HepG2 (cell line): Measurements from ENCODE around the gene LMCD1. TPM values are rescaled to one million over a fixed set of nuclear protein-coding genes. Genes with fewer than 3 reads are reported as not detected.

ENCODE experiments used
- ATAC-seq: fragments of 200-7000 bp; cut with Tn5 transposase; 3 replicates; pipeline ENCODE4 v1.9.1; 2020; ENCODE audit warnings: mild to moderate bottlenecking, moderate library complexity
- BruUV-seq: library from RNA; stranded (reverse); fragments of 400-500 nt; replicated peaks from 2 replicates; lab custom pipeline; 2021; lab: Mats Ljungman, UMichigan
- CTCF ChIA-PET: fragments of 300-600 bp; formaldehyde crosslinking; extraction: SDS; loops from one replicate; lab custom pipeline; 2021; ENCODE audit warnings: low total read pairs, inconsistent platforms, low intra/inter-chr PET ratio; lab: Yijun Ruan, JAX
- POLR2A ChIA-PET: fragments of 350-600 bp; sonication (Branson Sonifier 250); formaldehyde crosslinking; loops from one replicate; lab custom pipeline; 2020; ENCODE audit warnings: antibody characterized with exemption, inconsistent platforms; lab: Yijun Ruan, JAX
- DNase-seq: peaks from one replicate; pipeline ENCODE4 v3.0.0-alpha.2; 2015; ENCODE audit warnings: low spot score
- FAIRE-seq: peaks from 3 replicates; lab custom pipeline; 2011; peaks lifted over from hg19 to GRCh38; lab: Jason Lieb, UNC
- H2AFZ ChIP-seq: one replicate; pipeline ENCODE4 v1.6.1; 2011; ENCODE audit warnings: low read length, inconsistent platforms
- H3K27ac ChIP-seq: fragments of 300-600 bp; 3 replicates; pipeline ENCODE4 v1.8.0; 2011; ENCODE audit warnings: mixed run types, mild to moderate bottlenecking, mixed read lengths, low read length, inconsistent platforms; ENCODE audit not compliant: insufficient read depth; ENCODE audit errors: extremely low read length
- H3K27me3 ChIP-seq, 2 experiments: fragments of 200-600 bp in 1 of 2; 2 replicates in 1 of 2; 3 replicates in 1 of 2; pipeline versions ENCODE4 v1.6.0 to v1.8.0; 2011; ENCODE audit warnings: low read length in 2 of 2, mild to moderate bottlenecking in 2 of 2, moderate library complexity in 2 of 2, inconsistent platforms in 1 of 2; ENCODE audit not compliant: insufficient read depth in 2 of 2, control insufficient read depth in 1 of 2
- H3K36me3 ChIP-seq, 2 experiments: fragments of 200-600 bp in 1 of 2; replicated peaks in 1 of 2; 2 replicates in 1 of 2; 3 replicates in 1 of 2; pipeline versions ENCODE4 v1.5.1 to v1.8.0; 2011; ENCODE audit warnings: low read length in 2 of 2, inconsistent platforms in 1 of 2; ENCODE audit not compliant: insufficient read depth in 2 of 2, control insufficient read depth in 1 of 2
- H3K4me1 ChIP-seq: 2 replicates; pipeline ENCODE4 v1.5.1; 2012; ENCODE audit warnings: low read length, inconsistent platforms; ENCODE audit not compliant: insufficient read depth
- H3K4me2 ChIP-seq: 2 replicates; pipeline ENCODE4 v1.6.0; 2011; ENCODE audit warnings: low read depth, low read length, inconsistent platforms
- H3K4me3 ChIP-seq, 3 experiments: fragments of 200-600 bp in 1 of 3; sonication (generic), shearing (Covaris generic) in 1 of 3; replicated peaks in 1 of 3; 2 replicates each; pipeline ENCODE4 v1.5.1; 2011 to 2016; ENCODE audit warnings: low read length in 3 of 3, inconsistent platforms in 2 of 3, low read depth in 2 of 3, mild to moderate bottlenecking in 2 of 3, control low read depth in 1 of 3, mixed read lengths in 1 of 3; ENCODE audit not compliant: insufficient read depth in 1 of 3
- H3K79me2 ChIP-seq: one replicate; pipeline ENCODE4 v1.6.1; 2011; ENCODE audit warnings: low read length, inconsistent platforms; ENCODE audit not compliant: insufficient read depth
- H3K9ac ChIP-seq: 2 replicates; pipeline ENCODE4 v1.6.0; 2011; ENCODE audit warnings: mild to moderate bottlenecking, low read depth, low read length, inconsistent platforms; ENCODE audit not compliant: insufficient read depth
- H3K9me3 ChIP-seq: 2 replicates; pipeline ENCODE4 v1.5.1; 2012; ENCODE audit warnings: mild to moderate bottlenecking, low read length
- H4K20me1 ChIP-seq: 2 replicates; pipeline ENCODE4 v1.6.0; 2011; ENCODE audit warnings: inconsistent platforms, mild to moderate bottlenecking, low read length, moderate library complexity; ENCODE audit not compliant: insufficient read depth
- BCL6 ChIP-seq: IDR thresholded peaks from 2 replicates; pipeline ENCODE4 v1.6.1; 2016; ENCODE audit warnings: missing genetic modification reagents, missing compliant biosample characterization
- KLF12 ChIP-seq: sonication (generic); formaldehyde crosslinking; IDR thresholded peaks from 2 replicates; pipeline ENCODE4 v1.4.0; 2020; ENCODE audit warnings: missing genetic modification reagents, borderline replicate concordance
- POGZ ChIP-seq: sonication (generic); formaldehyde crosslinking; IDR thresholded peaks from 2 replicates; pipeline ENCODE4 v1.4.0; 2020; ENCODE audit warnings: mild to moderate bottlenecking, missing genetic modification reagents
- WGBS: methylation state at CpG from one replicate; pipeline ENCODE4 v1.1.6; 2017; ENCODE audit warnings: low lambda C conversion rate; 5-methylcytosine and 5-hydroxymethylcytosine counted together
- in situ Hi-C: cut with HindIII; loops from 2 replicates; pipeline ENCODE4 v1.10.0; 2017; ENCODE audit warnings: low pct_unique_long_range_greater_than_20kb; ENCODE audit not compliant: extremely low pct_ligation_motif_present
- intact Hi-C: fragments of 100-400 bp; cut with micrococcal nuclease; formaldehyde crosslinking; loops from one replicate; pipeline ENCODE4 v1.10.0; 2022; ENCODE audit not compliant: unreplicated experiment
- polyA plus RNA-seq, 8 experiments: library from polyadenylated mRNA; depleted of rRNA in 3 of 8; stranded (reverse) in 7 of 8; unstranded in 1 of 8; fragments of >200 nt; fragmentation: Illumina TruSeq in 4 of 8; extraction: Trizol in 4 of 8; gene quantifications; 2 replicates each; pipeline versions ENCODE4 v1.2.1 to v1.2.3, GENCODE V29; 2011 to 2016; ENCODE audit warnings: low read depth in 4 of 8, missing spikeins in 1 of 8, mixed read lengths in 1 of 8; ENCODE audit not compliant: insufficient read depth in 1 of 8
- total RNA-seq, 5 experiments: library from RNA; depleted of rRNA; stranded (reverse); fragments of >200 nt; fragmentation: Illumina TruSeq; extraction: Trizol; gene quantifications; 2 replicates each; pipeline ENCODE4 v1.2.3, GENCODE V29; 2016; ENCODE audit warnings: low read depth in 1 of 5

The LMCD1 gene
- total and polyA plus RNA-seq, 2 of the 13 experiments (the other 11 are each of a cell fraction or from before 2014, with no cell fraction given), result 6.2 to 7.1 TPM

DNA sequence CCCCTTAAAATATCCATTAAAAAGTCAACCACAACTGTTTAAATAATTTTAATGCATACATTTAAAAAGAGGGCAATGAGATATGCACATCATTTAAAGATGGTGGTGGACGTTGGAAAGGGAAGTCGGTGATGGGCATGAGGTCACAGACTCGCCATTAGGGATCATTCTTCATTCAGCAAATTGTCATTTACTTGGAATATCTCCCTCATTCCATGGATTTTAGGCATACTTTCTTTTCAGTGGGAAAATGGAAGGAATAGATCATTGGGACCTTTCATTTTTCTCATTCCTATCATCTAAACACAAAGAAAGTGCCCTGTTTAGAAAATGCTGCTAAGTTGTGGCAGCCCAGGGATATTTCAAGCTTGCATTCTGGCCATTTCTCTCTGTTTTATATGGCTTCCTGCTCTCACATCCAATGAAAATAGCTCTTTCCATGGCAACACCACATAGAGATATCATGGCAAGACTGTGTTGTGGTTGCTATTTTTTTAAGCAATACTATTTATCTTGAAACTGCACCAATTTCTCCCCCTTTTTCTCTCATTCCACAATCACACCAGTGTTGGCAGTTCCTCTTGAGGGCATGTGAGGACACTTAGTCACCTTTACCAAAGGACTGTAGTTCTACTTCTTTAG lies 40.7 kb upstream of the LMCD1 start:
- no peak for TF ChIP-seq KLF12
- CTCF ChIA-PET, result no interaction called here
- in situ Hi-C loops, result no loop called here
- H3K9ac ChIP-seq, result no peak overlapping the region
- no TSS peak for BruUV-seq
- H3K9me3 ChIP-seq, result no peaks in the 10 kb centered on the region
- no peaks in the 10 kb centered on the region for H3K27me3 ChIP-seq
- DNase-seq, result no peak
- no peak overlapping the region for H3K4me3 ChIP-seq
- no peak overlapping the region for H2AFZ ChIP-seq
- no peak overlapping the region for H3K4me2 ChIP-seq
- intact Hi-C loops, result no loop called here
- H3K27ac ChIP-seq, result no peak overlapping the region
- no peaks in the 10 kb centered on the region for H3K79me2 ChIP-seq
- no peak for FAIRE-seq
- no peaks in the 10 kb centered on the region for H4K20me1 ChIP-seq
- POLR2A ChIA-PET, result interaction anchor here (1.2 kb wide), 1 partner anchor 17 kb away, joined by 4 read pairs; no protein-coding TSS in a partner anchor
- no peaks in the 10 kb centered on the region for H3K36me3 ChIP-seq
- WGBS, result 70% methylated on average over 3 of the region's 3 CpGs
- H3K4me1 ChIP-seq, result peaks cover 41% of the 10 kb centered on the region
- ATAC-seq, result no peak

DNA sequence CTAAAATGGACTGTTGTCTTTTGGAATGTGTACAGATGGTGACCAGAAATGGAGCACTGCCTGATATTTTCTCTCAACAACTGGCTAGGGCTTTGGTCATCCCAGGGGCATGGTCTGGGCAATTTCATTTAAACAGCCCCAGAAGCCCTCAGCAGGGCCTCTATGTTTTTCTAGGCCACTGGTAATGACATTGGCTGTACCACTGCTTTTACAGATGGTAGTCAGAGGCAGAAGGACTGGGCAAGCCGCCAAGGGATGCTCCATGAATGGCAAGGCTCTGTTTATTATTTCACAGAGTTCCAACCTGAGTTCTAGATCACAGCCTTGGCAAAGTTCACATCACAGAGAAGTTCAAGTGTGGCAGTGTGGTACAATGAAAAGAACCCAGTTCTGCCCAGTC lies 37.0 kb upstream of the LMCD1 start:
- no peak overlapping the region for H3K9ac ChIP-seq
- H3K4me2 ChIP-seq, result no peak overlapping the region
- intact Hi-C loops, result no loop called here
- no peak for FAIRE-seq
- TF ChIP-seq POGZ (no peak), BCL6 (0 out of 2 replicates have a peak, but pooled peaks have one; percentile 8)
- TF ChIP-seq, all 625 proteins: peak for 1
- Histone ChIP-seq H4K20me1 (no peaks in the 10 kb centered on the region), H2AFZ (no peak overlapping the region), H3K4me3 (no peak overlapping the region), H3K79me2 (no peaks in the 10 kb centered on the region), H3K36me3 (no peaks in the 10 kb centered on the region), H3K27ac (no peak overlapping the region), H3K4me1 (peaks cover 36% of the 10 kb centered on the region), H3K27me3 (no peaks in the 10 kb centered on the region), H3K9me3 (no peaks in the 10 kb centered on the region)
- DNase-seq (no peak), ATAC-seq (no peak)
- BruUV-seq, result no TSS peak
- WGBS, result 100% methylated on average over 1 of the region's 1 CpG
- ChIA-PET CTCF (no interaction called here), POLR2A (no interaction called here)
- in situ Hi-C loops, result no loop called here
